Mesodermal cell (in vitro differentiated cells): ENCODE data around the gene HTRA3.
"Not testable (repeated sequence)": the region's sequence is repeated elsewhere in the genome, so short reads cannot be mapped to it uniquely, and the experiment has no call there.

ENCODE experiments used
- H3K27ac ChIP-seq: 2 replicates; pipeline ENCODE4 v1.7.0; 2013; ENCODE audit warnings: mild to moderate bottlenecking, low read depth, low read length, moderate library complexity; ENCODE audit not compliant: severe bottlenecking
- H3K36me3 ChIP-seq: 2 replicates; pipeline ENCODE4 v1.7.1; 2013; ENCODE audit warnings: mild to moderate bottlenecking, low read length, moderate library complexity; ENCODE audit not compliant: control insufficient read depth, insufficient read depth
- H3K4me1 ChIP-seq: one replicate; pipeline ENCODE4 v1.7.1; 2013; ENCODE audit warnings: mild to moderate bottlenecking, low read length; ENCODE audit not compliant: insufficient read depth, control insufficient read depth, poor library complexity, severe bottlenecking
- H3K4me3 ChIP-seq: 2 replicates; pipeline ENCODE4 v1.7.0; 2013; ENCODE audit warnings: low read length, control low read depth, mild to moderate bottlenecking; ENCODE audit not compliant: insufficient read depth, poor library complexity, severe bottlenecking; ENCODE audit errors: extremely low read depth
- H3K9me3 ChIP-seq: 2 replicates; pipeline ENCODE4 v1.7.1; 2013; ENCODE audit warnings: mild to moderate bottlenecking, low read length, moderate library complexity; ENCODE audit not compliant: control insufficient read depth
- WGBS, 2 experiments: methylation state at CpG; one replicate each; pipeline ENCODE4 v1.1.5; 2013; ENCODE audit warnings: missing lambda C conversion rate in 2 of 2; ENCODE audit not compliant: insufficient coverage in 2 of 2; 5-methylcytosine and 5-hydroxymethylcytosine counted together

The HTRA3 gene

GRCh38 chr4:8344377-8344776, 74.8 kb downstream of the HTRA3 start:
- H3K9me3 ChIP-seq: no peaks in the 10 kb centered on the region
- WGBS, 2 experiments: 80 to 91% methylated on average over 9 of the region's 14 CpGs
- H3K36me3 ChIP-seq: no peaks in the 10 kb centered on the region

GRCh38 chr4:8345053-8345945, 75.7 kb downstream of the HTRA3 start:
- H3K27ac ChIP-seq: no peak overlapping the region
- no peaks in the 10 kb centered on the region for H3K9me3 ChIP-seq
- H3K4me1 ChIP-seq: no peaks in the 10 kb centered on the region
- H3K4me3 ChIP-seq: no peak overlapping the region
- WGBS, 2 experiments: 92 to 94% methylated on average over 30 to 34 of the region's 34 CpGs
- no peaks in the 10 kb centered on the region for H3K36me3 ChIP-seq

More at GRCh38 chr4:8344377-8344776, 74.8 kb downstream of the HTRA3 start:
- Histone ChIP-seq H3K27ac (no peak overlapping the region), H3K4me1 (no peaks in the 10 kb centered on the region), H3K4me3 (no peak overlapping the region)

- Histone ChIP-seq H3K27ac (no peak overlapping the region), H3K4me1 (no peaks in the 10 kb centered on the region), H3K36me3 (no peaks in the 10 kb centered on the region), H3K9me3 (no peaks in the 10 kb centered on the region), H3K4me3 (no peak overlapping the region)
- 93 to 95% methylated on average over 31 of the region's 39 CpGs for WGBS, 2 experiments
These were observed 76.6 kb downstream of the HTRA3 start for GRCh38 chr4:8345946-8346814.

GRCh38 chr4:8346838-8347605, 77.5 kb downstream of the HTRA3 start:
- no peaks in the 10 kb centered on the region for H3K9me3 ChIP-seq
- 87 to 89% methylated on average over 10 to 15 of the region's 16 CpGs for WGBS, 2 experiments
- H3K4me3 ChIP-seq: no peak overlapping the region
- no peaks in the 10 kb centered on the region for H3K4me1 ChIP-seq
- no peaks in the 10 kb centered on the region for H3K36me3 ChIP-seq
- no peak overlapping the region for H3K27ac ChIP-seq

- Histone ChIP-seq H3K27ac (no peak overlapping the region), H3K4me3 (no peak overlapping the region), H3K9me3 (no peaks in the 10 kb centered on the region), H3K36me3 (no peaks in the 10 kb centered on the region), H3K4me1 (no peaks in the 10 kb centered on the region)
- WGBS, 2 experiments: 83 to 92% methylated on average over 4 to 5 of the region's 7 CpGs
These were observed 78.1 kb downstream of the HTRA3 start for GRCh38 chr4:8347660-8348059.

- WGBS, 2 experiments: 95 to 98% methylated on average over 4 to 5 of the region's 6 CpGs
- H3K4me3 ChIP-seq: no peak overlapping the region
- H3K36me3 ChIP-seq: no peaks in the 10 kb centered on the region
- H3K4me1 ChIP-seq: no peaks in the 10 kb centered on the region
- no peak overlapping the region for H3K27ac ChIP-seq
- H3K9me3 ChIP-seq: no peaks in the 10 kb centered on the region
These were observed 78.5 kb downstream of the HTRA3 start for GRCh38 chr4:8348071-8348470.

- H3K27ac ChIP-seq: not testable (repeated sequence)
- 81 to 96% methylated on average over 8 to 9 of the region's 11 CpGs for WGBS, 2 experiments
These were observed 79.7 kb downstream of the HTRA3 start for GRCh38 chr4:8349236-8349635.

GRCh38 chr4:8349664-8350236, 80.2 kb downstream of the HTRA3 start:
- Histone ChIP-seq H3K4me1 (no peaks in the 10 kb centered on the region), H3K36me3 (no peaks in the 10 kb centered on the region), H3K4me3 (no peak overlapping the region), H3K9me3 (no peaks in the 10 kb centered on the region), H3K27ac (no peak overlapping the region)
- 78 to 79% methylated on average over 6 of the region's 7 CpGs for WGBS, 2 experiments

More at GRCh38 chr4:8349236-8349635, 79.7 kb downstream of the HTRA3 start:
- H3K4me3 ChIP-seq, H3K9me3 ChIP-seq, H3K4me1 ChIP-seq, H3K36me3 ChIP-seq: not testable (repeated sequence)

GRCh38 chr4:8350352-8350751, 80.8 kb downstream of the HTRA3 start:
- WGBS, 2 experiments: 91 to 96% methylated on average over 9 to 13 of the region's 13 CpGs
- peaks cover 6% of the 10 kb centered on the region for H3K4me1 ChIP-seq
- no peaks in the 10 kb centered on the region for H3K9me3 ChIP-seq
- H3K36me3 ChIP-seq: no peaks in the 10 kb centered on the region
- no peak overlapping the region for H3K4me3 ChIP-seq
- H3K27ac ChIP-seq: no peak overlapping the region

- no peak overlapping the region for H3K4me3 ChIP-seq
- H3K27ac ChIP-seq: no peak overlapping the region
- H3K36me3 ChIP-seq: no peaks in the 10 kb centered on the region
- WGBS, 2 experiments: 85 to 87% methylated on average over 14 to 16 of the region's 19 CpGs
- H3K4me1 ChIP-seq: peaks cover 6% of the 10 kb centered on the region
- no peaks in the 10 kb centered on the region for H3K9me3 ChIP-seq
These were observed 81.4 kb downstream of the HTRA3 start for GRCh38 chr4:8350841-8351461.
